HL-60 (cell line): ENCODE measurements around the gene BTNL8.

Experiments
- DNase-seq, 2 experiments: peaks; one replicate each; pipeline ENCODE4 v3.0.0-alpha.2; 2010 to 2020; ENCODE audit warnings: low read depth in 1 of 2, low spot score in 1 of 2
- H3K27ac ChIP-seq: fragments of 250-450 bp; sonication (Bioruptor Pico); replicated peaks from 2 replicates; pipeline ENCODE4 v1.5.1; 2020; ENCODE audit warnings: mild to moderate bottlenecking, moderate library complexity
- H3K27me3 ChIP-seq: fragments of 250-450 bp; sonication (Bioruptor Pico); 2 replicates; pipeline ENCODE4 v1.5.1; 2021; ENCODE audit warnings: mild to moderate bottlenecking, moderate library complexity; ENCODE audit not compliant: insufficient read depth, poor library complexity, severe bottlenecking
- H3K4me3 ChIP-seq: replicated peaks from 2 replicates; pipeline ENCODE4 v1.5.1; 2011; ENCODE audit warnings: mild to moderate bottlenecking, control low read depth, low read length; ENCODE audit not compliant: insufficient read depth
- GABPA ChIP-seq: IDR thresholded peaks from 2 replicates; pipeline ENCODE4 v1.6.1; 2012; ENCODE audit warnings: low read depth
- POLR2AphosphoS5 ChIP-seq: IDR thresholded peaks from 2 replicates; pipeline ENCODE4 v1.6.1; 2012; ENCODE audit warnings: low read depth
- SPI1 ChIP-seq: IDR thresholded peaks from 2 replicates; pipeline ENCODE4 v1.6.1; 2012; ENCODE audit warnings: low read depth, mild to moderate bottlenecking, borderline replicate concordance
- TF ChIP-seq, protein P1 (sequence below): IDR thresholded peaks from 2 replicates; pipeline ENCODE4 v1.6.1; 2012; ENCODE audit warnings: low read depth; ENCODE audit not compliant: insufficient replicate concordance
- TF ChIP-seq, protein P2 (sequence below): IDR thresholded peaks from one replicate; pipeline ENCODE4 v1.5.1; 2011; ENCODE audit warnings: low read length, control low read depth, inconsistent platforms; ENCODE audit not compliant: insufficient read depth

Gene BTNL8

DNA sequence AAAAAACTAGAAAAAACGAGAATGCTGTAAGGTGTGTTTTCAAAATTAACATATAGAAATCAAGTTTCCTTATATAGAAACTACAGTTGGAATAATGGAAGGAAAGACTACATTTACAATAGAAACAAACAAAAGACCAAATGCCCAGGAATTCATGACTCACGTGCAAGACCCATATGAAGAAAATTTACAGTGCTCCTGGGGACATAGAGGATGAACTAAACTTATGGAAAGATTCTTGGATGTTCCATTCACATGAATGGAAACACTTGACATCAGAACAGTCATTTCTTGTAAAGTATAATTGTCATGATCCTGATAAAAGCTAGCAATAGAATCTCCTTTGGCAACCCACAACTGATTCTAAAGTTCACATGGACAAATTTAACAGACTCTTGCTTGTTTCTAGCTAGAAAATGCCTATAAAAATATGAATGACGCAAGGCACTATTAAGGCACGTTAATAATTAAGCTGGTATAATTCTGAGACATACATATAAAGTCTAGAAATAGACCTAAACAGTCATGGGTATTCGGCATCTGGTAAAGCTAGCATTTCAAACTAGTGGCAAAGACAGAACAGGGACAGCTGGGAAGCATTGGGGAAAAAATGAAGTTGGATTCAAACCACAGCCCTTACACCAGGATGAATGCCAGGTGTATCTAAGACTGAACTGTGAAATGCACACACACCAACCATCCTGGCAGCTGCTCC, 32.8 kb upstream of the BTNL8 start:
- DNase-seq: no peak
- Histone ChIP-seq H3K27ac (no peak overlapping the region), H3K27me3 (no peaks in the 10 kb centered on the region), H3K4me3 (no peak overlapping the region)
- no peak for TF ChIP-seq GABPA
- no peak for TF ChIP-seq SPI1
- TF ChIP-seq, protein P1, sequence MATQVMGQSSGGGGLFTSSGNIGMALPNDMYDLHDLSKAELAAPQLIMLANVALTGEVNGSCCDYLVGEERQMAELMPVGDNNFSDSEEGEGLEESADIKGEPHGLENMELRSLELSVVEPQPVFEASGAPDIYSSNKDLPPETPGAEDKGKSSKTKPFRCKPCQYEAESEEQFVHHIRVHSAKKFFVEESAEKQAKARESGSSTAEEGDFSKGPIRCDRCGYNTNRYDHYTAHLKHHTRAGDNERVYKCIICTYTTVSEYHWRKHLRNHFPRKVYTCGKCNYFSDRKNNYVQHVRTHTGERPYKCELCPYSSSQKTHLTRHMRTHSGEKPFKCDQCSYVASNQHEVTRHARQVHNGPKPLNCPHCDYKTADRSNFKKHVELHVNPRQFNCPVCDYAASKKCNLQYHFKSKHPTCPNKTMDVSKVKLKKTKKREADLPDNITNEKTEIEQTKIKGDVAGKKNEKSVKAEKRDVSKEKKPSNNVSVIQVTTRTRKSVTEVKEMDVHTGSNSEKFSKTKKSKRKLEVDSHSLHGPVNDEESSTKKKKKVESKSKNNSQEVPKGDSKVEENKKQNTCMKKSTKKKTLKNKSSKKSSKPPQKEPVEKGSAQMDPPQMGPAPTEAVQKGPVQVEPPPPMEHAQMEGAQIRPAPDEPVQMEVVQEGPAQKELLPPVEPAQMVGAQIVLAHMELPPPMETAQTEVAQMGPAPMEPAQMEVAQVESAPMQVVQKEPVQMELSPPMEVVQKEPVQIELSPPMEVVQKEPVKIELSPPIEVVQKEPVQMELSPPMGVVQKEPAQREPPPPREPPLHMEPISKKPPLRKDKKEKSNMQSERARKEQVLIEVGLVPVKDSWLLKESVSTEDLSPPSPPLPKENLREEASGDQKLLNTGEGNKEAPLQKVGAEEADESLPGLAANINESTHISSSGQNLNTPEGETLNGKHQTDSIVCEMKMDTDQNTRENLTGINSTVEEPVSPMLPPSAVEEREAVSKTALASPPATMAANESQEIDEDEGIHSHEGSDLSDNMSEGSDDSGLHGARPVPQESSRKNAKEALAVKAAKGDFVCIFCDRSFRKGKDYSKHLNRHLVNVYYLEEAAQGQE: no peak
- TF ChIP-seq POLR2AphosphoS5: no peak
- TF ChIP-seq, protein P2, sequence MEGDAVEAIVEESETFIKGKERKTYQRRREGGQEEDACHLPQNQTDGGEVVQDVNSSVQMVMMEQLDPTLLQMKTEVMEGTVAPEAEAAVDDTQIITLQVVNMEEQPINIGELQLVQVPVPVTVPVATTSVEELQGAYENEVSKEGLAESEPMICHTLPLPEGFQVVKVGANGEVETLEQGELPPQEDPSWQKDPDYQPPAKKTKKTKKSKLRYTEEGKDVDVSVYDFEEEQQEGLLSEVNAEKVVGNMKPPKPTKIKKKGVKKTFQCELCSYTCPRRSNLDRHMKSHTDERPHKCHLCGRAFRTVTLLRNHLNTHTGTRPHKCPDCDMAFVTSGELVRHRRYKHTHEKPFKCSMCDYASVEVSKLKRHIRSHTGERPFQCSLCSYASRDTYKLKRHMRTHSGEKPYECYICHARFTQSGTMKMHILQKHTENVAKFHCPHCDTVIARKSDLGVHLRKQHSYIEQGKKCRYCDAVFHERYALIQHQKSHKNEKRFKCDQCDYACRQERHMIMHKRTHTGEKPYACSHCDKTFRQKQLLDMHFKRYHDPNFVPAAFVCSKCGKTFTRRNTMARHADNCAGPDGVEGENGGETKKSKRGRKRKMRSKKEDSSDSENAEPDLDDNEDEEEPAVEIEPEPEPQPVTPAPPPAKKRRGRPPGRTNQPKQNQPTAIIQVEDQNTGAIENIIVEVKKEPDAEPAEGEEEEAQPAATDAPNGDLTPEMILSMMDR: no peak

DNA sequence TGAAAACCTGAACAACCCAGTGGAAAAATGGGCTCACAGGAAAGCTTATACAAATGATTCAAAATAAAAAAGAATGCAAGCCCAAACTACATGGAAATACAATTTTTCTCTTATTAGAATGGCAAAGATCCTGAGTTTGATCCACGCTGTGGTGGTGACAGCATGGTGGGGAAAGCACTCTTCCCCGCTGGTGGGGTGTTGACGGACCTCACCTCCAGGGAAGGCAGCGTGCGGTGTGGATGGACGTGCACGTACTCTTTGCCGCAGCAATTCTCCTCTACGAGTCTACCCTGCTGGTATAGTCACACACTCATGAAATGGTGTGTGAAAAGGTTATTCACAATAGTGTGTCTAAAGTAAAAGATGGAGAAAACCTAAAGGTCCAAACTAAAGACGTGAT, 32.0 kb upstream of the BTNL8 start:
- no peak overlapping the region for H3K27ac ChIP-seq
- TF ChIP-seq SPI1 (no peak), POLR2AphosphoS5 (no peak), GABPA (no peak)
- TF ChIP-seq, protein P2: no peak
- TF ChIP-seq, protein P1: no peak

DNA sequence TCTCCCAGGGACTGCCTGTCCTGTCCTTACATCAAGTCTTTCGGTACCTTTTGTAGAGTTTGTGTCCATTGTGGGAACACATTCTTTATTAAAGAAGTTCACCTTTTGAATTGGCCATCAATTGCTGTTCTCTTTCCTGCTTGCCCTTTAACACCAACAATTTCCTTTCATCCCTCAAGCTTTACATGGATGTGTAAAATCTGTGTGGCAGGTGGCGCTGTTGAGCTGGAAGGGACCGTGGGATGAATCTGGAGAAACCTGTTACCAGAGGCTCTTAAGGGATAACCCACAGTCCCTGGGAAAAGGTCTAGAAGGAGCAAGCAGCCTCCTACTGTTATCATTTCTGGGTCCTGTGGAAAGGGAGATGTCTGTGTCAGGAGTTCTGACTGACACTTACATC, 30.0 kb upstream of the BTNL8 start:
- DNase-seq: peak; percentile 39 to 81
- no peak overlapping the region for H3K27ac ChIP-seq
- no peak for TF ChIP-seq GABPA
- TF ChIP-seq, protein P2: peak; percentile 70
- no peak overlapping the region for H3K4me3 ChIP-seq
- H3K27me3 ChIP-seq: no peaks in the 10 kb centered on the region

More for the DNA sequence above, 32.0 kb upstream of the BTNL8 start:
- Histone ChIP-seq H3K27me3 (no peaks in the 10 kb centered on the region), H3K4me3 (no peak overlapping the region)
- DNase-seq: no peak

DNA sequence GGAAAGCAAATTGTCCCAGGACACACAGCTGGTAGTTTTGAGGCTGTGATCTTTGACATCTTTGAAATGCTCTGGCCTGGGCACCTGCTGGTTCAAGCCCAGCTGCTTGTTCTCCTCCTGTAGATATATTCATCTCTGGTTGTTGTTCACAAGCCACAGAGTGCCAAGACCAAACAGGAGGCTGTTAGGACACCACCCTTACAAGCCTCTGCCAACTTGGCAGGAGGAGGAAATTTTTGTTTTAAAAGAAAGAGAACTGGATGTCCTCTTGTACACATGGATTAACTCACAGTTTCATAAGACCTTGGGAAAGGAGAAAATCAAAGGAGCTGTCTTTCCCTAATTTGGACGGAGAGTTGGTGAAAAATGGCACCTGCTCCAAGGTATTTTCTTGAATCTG, 29.4 kb upstream of the BTNL8 start:
- no peak for DNase-seq
- Histone ChIP-seq H3K27me3 (no peaks in the 10 kb centered on the region), H3K4me3 (no peak overlapping the region), H3K27ac (no peak overlapping the region)
- TF ChIP-seq, protein P2: no peak
- TF ChIP-seq POLR2AphosphoS5: no peak
- no peak for TF ChIP-seq GABPA
- TF ChIP-seq SPI1: no peak
- TF ChIP-seq, protein P1: no peak
